Gastroesophageal sphincter (tissue), 3 donors: ENCODE measurements around the gene HDC.

Source experiments
- EP300 ChIP-seq: sonication (generic); formaldehyde crosslinking; IDR thresholded peaks from one replicate; pipeline ENCODE4 v1.6.1; 2017; ENCODE audit warnings: antibody characterized with exemption, mild to moderate bottlenecking
- POLR2AphosphoS5 ChIP-seq: sonication (generic); formaldehyde crosslinking; IDR thresholded peaks from one replicate; pipeline ENCODE4 v1.6.1; 2017; ENCODE audit warnings: antibody characterized with exemption
- TF ChIP-seq, protein P1 (sequence below), 4 experiments: fragments of 200-600 bp in 2 of 4; fragments of 450-650 bp in 2 of 4; sonication (generic) in 1 of 4; IDR thresholded peaks; one replicate each; pipeline ENCODE4 v1.5.1; 2017 to 2019; ENCODE audit warnings: antibody characterized with exemption in 4 of 4, mild to moderate bottlenecking in 2 of 4, moderate library complexity in 2 of 4

DNA sequence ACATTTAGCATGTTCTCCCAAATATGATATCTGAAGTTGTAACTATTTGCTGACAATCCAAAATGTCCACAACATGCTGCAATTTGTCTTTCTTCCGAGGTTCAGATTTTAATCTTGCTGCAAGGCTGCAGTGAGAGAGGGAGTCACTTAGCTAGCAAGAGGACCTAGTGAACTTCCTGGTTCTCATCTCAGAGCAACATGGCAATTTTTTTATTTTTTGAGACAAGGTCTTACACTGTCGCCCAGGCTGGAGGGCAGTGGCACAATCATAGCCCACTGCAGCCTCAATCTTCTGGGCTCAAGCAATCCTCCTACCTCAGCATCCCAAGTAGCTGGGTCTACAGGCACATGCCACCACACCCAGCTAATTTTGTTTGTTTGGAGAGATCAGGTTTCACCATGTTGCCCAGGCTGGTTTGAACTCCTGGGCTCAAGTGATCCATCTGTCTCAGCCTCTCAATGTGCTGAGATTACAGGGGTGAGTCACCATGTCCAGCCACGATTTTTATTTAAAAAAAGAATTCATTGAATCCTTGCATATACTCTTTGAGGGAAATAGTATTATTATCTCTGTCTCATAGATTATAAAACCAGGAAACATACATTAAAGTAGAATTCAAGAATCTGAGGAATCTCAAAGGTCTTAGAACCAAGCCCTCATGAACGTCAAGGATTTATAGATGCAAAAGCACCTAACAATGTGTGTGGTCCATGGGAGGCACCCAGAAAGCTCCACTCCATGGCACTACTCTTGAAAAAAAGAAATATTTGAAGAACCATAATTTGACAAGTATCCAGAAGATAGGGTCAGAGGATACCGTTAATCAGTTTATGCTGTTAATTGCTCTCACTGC, 9.1 kb downstream of the HDC start:
- TF ChIP-seq, protein P1, sequence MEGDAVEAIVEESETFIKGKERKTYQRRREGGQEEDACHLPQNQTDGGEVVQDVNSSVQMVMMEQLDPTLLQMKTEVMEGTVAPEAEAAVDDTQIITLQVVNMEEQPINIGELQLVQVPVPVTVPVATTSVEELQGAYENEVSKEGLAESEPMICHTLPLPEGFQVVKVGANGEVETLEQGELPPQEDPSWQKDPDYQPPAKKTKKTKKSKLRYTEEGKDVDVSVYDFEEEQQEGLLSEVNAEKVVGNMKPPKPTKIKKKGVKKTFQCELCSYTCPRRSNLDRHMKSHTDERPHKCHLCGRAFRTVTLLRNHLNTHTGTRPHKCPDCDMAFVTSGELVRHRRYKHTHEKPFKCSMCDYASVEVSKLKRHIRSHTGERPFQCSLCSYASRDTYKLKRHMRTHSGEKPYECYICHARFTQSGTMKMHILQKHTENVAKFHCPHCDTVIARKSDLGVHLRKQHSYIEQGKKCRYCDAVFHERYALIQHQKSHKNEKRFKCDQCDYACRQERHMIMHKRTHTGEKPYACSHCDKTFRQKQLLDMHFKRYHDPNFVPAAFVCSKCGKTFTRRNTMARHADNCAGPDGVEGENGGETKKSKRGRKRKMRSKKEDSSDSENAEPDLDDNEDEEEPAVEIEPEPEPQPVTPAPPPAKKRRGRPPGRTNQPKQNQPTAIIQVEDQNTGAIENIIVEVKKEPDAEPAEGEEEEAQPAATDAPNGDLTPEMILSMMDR (IDR thresholded peaks at IDR 0.05) = no peak
- TF ChIP-seq EP300 (no peak), POLR2AphosphoS5 (no peak)
